Rectal smooth muscle tissue (tissue), 1 donor: Measurements from ENCODE around the gene RAB40A.
A peak's percentile ranks its signal among the peaks of the same experiment; 100 is the strongest.

Experiments
- H3K27ac ChIP-seq: one replicate; pipeline ENCODE4 v1.7.0; 2013; ENCODE audit warnings: low read depth, low read length, inconsistent platforms
- H3K27me3 ChIP-seq: one replicate; pipeline ENCODE4 v1.7.0; 2013; ENCODE audit warnings: low read length; ENCODE audit not compliant: control insufficient read depth, insufficient read depth
- H3K36me3 ChIP-seq: one replicate; pipeline ENCODE4 v1.7.0; 2013; ENCODE audit warnings: low read length; ENCODE audit not compliant: control insufficient read depth, insufficient read depth
- H3K4me1 ChIP-seq: one replicate; pipeline ENCODE4 v1.7.0; 2013; ENCODE audit warnings: low read length; ENCODE audit not compliant: control insufficient read depth, insufficient read depth
- H3K4me3 ChIP-seq: one replicate; pipeline ENCODE4 v1.7.0; 2013; ENCODE audit warnings: low read length
- H3K9ac ChIP-seq: one replicate; pipeline ENCODE4 v1.7.0; 2013; ENCODE audit warnings: low read length

Gene RAB40A, protein sequence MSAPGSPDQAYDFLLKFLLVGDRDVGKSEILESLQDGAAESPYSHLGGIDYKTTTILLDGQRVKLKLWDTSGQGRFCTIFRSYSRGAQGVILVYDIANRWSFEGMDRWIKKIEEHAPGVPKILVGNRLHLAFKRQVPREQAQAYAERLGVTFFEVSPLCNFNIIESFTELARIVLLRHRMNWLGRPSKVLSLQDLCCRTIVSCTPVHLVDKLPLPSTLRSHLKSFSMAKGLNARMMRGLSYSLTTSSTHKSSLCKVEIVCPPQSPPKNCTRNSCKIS

DNA sequence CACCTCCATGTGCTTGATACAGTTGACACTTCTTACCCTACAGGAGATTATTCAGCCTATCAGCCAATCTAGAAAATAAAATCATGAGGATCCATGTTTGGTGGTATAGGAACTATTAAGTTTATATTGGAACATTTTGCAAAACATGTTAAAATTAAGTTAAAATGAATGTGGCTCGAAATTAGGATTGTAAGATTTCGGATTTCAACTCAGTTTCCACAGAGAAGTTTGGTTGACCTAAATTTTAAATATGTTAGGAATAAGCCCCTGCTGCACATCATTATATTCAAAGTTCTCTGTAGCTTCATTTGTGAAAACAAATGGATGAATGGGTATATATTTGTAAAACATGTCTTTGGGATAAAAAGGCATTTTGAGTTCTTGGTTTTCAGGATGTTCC is at the start of gene RAB40A:
Gene RAB40A (minus strand): TSS at position 101 of the 400 bp plus-strand sequence. CDS start 18,733 bp downstream, outside the sequence.
- Histone ChIP-seq H3K27ac (no peak within 1 kb of the TSS), H3K27me3 (no peaks in the 10 kb centered on the region), H3K4me1 (no peaks in the 10 kb centered on the region)

DNA sequence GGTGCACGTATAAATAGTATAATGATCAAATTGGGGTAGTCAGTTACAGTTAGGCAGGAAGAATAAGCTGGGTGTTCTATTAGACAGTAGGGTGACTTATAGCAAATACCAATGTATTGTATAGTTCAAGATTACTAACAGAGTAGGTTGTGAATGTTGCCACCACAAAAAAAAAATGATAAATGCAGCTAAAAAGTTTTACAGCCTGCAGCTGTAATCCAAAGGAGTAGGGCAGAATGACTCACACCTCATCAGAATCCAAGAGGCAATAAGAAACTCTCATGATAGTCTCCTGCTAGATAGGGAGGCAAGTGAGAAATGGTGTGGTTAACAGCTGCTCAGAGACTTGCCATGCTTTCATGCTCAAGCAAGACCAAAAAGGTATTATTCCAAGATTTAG is 46.5 kb upstream of the RAB40A start:
- no peak overlapping the region for H3K4me3 ChIP-seq
- H3K9ac ChIP-seq, result no peak overlapping the region
- H3K27me3 ChIP-seq, result no peaks in the 10 kb centered on the region
- H3K36me3 ChIP-seq, result no peaks in the 10 kb centered on the region
- no peaks in the 10 kb centered on the region for H3K4me1 ChIP-seq
- no peak overlapping the region for H3K27ac ChIP-seq

More for the DNA sequence above, at the start of gene RAB40A:
- H3K4me3 ChIP-seq, result no peak within 1 kb of the TSS
- no peak within 1 kb of the TSS for H3K9ac ChIP-seq
- H3K36me3 ChIP-seq, result no peaks in the 10 kb centered on the region

DNA sequence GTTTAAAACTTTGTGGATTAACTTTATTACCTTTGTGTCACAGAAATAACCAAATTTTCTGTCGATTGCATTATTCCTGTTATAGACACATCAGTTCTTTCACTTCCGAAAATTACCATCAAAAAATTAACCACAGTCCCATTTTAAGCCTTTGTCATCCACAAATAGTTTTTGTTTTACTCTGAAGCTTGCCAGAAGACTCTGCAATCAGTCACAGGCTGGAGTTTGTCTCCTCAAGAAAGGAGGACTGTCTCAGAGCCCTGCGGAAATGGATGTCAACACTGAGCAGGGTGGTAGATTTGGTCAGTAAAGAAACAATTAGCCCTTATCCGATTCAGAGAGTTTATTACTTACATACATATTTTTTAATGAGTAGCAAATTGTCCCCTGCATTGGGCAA is 45.9 kb upstream of the RAB40A start:
- no peaks in the 10 kb centered on the region for H3K27me3 ChIP-seq
- H3K4me1 ChIP-seq, result no peaks in the 10 kb centered on the region
- no peak overlapping the region for H3K4me3 ChIP-seq
- no peaks in the 10 kb centered on the region for H3K36me3 ChIP-seq
- H3K9ac ChIP-seq, result no peak overlapping the region
- no peak overlapping the region for H3K27ac ChIP-seq

DNA sequence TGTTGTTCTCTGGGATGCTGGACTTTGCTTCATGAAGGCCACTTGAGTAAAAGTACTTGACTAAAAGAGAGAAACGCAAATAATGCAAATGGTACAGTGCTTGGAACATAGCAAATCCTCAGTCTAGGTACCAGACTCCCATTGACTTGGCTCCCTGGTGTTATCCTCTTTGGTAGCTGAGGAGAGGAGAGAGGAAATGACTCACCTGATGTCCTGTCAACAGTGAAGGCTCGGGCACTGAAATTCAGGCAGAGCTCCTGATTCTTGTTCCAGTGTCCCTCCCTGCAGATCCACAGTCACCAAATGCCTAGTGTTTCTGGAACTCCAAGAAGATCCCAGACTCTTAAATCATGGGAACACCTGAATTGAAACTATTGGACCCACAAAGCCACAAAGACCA is 43.5 kb upstream of the RAB40A start:
- Histone ChIP-seq H3K27ac (no peak overlapping the region), H3K27me3 (no peaks in the 10 kb centered on the region), H3K36me3 (no peaks in the 10 kb centered on the region), H3K4me1 (no peaks in the 10 kb centered on the region), H3K9ac (no peak overlapping the region), H3K4me3 (no peak overlapping the region)

DNA sequence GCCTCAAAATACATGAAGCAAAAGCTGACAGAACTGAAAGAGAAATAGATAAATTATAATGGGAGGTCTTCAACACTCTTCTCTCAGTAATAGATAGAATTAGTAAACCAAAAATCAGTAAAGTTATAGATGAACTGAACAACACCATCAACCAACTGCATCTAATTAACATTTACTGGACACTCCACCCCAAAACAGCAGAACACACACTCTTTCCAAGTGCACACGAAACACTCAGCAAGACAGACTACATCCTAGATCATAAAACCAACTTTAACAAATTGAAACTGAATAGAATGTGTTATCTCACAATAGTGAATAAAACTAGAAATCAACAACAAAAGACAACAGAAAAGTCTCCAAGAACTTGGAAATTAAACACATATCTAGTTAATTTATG is 41.0 kb upstream of the RAB40A start:
- H3K4me1 ChIP-seq, result no peaks in the 10 kb centered on the region
- no peaks in the 10 kb centered on the region for H3K36me3 ChIP-seq
- no peak overlapping the region for H3K9ac ChIP-seq
- no peaks in the 10 kb centered on the region for H3K27me3 ChIP-seq
- no peak overlapping the region for H3K27ac ChIP-seq
- no peak overlapping the region for H3K4me3 ChIP-seq

DNA sequence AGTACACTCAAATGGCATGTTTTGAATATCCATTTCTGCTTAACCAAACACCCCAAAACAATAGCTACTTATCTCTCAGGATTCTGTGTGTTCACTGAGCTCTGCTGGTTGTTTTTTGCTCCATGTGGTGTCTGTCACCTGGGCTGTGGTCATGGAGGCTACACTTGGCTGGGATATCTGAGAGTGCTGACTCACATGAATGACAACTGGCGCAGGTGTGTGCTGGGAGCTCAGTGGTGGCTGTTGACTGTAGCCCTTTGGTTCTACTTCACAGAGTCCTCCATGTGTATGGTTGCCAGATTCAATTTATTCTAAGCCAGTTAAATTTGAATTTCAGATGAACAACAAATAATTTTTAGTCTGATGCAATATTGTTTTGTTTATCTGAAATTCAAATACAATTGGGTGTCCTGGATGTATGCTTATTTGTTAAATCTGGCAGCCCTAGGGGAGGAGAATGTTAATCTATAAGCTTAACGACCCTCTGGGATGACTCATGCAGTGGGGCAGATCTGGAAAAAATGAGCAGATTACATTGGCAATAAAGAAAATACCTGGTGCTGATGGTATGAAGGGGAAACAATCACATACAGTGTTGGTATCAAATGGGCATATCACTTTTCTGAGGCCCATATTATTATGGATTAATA is 37.8 kb upstream of the RAB40A start:
- Histone ChIP-seq H3K36me3 (no peaks in the 10 kb centered on the region), H3K27ac (no peak overlapping the region), H3K9ac (no peak overlapping the region), H3K27me3 (no peaks in the 10 kb centered on the region), H3K4me1 (no peaks in the 10 kb centered on the region), H3K4me3 (no peak overlapping the region)

DNA sequence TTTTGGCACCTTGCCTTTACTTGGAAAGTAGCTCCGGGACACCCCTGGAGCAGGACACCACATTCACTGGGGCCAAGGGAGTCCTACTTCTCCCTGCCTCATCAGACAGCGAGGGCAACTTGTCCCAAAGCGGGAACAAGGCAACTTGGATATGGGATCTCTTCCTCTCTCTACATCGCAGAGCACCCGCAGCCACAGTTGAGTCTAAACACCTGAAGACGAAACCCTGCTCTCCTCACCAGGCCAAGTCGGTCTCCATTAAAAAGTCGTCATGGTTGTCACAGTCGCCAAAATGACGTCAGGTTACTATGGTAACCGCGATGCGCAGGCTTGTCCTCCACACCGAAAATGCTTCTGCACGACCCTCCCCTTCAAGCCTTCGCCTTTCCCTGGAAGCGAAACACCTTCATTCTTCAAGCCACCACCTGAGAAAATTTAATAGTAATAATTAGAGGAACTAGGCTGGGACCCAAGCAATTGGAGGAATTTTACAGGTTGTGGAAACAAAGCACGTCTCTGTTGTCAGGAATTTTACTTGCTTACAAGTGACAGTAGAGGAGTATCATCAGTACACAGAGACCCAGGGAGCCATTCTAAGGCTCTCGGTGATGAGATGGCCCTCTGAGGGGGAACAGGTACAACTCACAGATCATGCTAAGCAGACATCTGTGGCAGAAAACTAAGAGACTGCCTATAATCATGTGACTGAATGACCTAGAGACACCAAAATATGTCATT is 35.6 kb upstream of the RAB40A start:
- Histone ChIP-seq H3K4me3 (peak overlapping the region; percentile 49), H3K9ac (no peak overlapping the region), H3K4me1 (no peaks in the 10 kb centered on the region), H3K36me3 (no peaks in the 10 kb centered on the region), H3K27ac (no peak overlapping the region), H3K27me3 (no peaks in the 10 kb centered on the region)

DNA sequence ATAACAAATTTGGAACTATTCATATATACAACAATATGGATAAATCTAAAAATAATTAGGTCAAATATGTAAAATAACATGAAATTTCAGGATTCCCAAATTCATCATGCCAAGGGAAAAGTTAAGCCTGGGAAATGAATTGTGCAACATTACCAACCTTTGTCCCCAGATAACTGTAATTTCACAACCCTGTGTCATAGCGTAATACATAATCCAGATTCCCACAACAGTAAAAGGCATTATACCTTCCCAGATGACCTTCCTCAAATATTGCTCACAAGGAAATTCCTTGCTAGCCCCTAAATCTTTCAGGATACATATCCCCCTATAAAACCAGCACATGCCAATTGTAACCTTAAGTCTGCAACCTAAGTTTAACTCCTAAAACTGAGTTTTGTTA is 32.9 kb upstream of the RAB40A start:
- no peak overlapping the region for H3K4me3 ChIP-seq
- no peak overlapping the region for H3K27ac ChIP-seq
- no peaks in the 10 kb centered on the region for H3K4me1 ChIP-seq
- no peak overlapping the region for H3K9ac ChIP-seq
- no peaks in the 10 kb centered on the region for H3K36me3 ChIP-seq
- no peaks in the 10 kb centered on the region for H3K27me3 ChIP-seq

DNA sequence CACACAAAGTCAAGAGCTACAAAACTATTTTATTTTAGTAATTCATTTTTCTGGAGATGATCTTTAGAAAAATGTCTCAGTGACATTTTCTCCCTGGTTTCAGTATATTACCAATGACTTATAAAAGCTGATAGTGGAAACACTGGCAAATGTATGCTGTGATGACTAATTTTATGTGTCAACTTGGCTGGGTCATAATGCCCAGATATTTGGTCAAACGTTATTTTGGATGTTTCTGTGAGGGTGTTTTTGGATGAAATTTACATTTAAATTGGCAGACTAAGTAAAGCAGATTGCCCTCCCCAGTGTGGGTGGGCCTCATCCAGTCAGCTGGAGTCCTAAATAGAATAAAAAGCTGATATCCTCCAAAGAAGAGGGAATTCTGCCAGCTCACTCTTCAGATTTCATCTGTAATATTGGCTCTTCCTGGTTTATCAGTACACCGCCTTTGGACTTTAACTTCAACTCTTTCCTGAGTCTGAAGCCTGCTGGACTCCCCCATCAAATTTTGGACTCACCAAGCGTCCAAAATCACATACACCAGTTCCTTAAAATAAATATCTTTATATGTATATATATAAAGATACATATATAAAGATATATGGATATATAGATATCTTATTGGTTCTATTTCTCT is 31.2 kb upstream of the RAB40A start:
- Histone ChIP-seq H3K9ac (no peak overlapping the region), H3K4me3 (no peak overlapping the region), H3K36me3 (no peaks in the 10 kb centered on the region), H3K27me3 (no peaks in the 10 kb centered on the region), H3K27ac (no peak overlapping the region), H3K4me1 (no peaks in the 10 kb centered on the region)

DNA sequence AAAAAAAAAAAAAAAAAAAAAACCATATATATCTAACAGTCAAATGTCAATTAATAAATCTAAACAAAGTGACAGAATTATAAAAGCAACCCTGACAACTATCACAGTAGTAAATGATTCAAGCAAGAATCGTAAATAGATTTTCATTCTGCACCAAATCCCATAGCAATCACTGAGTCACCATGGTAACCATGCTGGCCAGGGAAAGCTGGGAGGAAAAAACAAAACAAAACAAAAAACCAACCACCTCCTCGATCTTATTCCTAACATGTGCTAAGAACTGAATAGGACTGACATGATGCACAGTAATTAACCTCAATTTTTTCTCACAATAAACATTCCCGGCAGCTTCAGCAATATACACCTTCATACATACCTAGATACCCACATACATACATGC is 30.6 kb upstream of the RAB40A start:
- Histone ChIP-seq H3K9ac (no peak overlapping the region), H3K4me3 (no peak overlapping the region), H3K36me3 (no peaks in the 10 kb centered on the region), H3K27ac (no peak overlapping the region), H3K4me1 (no peaks in the 10 kb centered on the region), H3K27me3 (no peaks in the 10 kb centered on the region)

DNA sequence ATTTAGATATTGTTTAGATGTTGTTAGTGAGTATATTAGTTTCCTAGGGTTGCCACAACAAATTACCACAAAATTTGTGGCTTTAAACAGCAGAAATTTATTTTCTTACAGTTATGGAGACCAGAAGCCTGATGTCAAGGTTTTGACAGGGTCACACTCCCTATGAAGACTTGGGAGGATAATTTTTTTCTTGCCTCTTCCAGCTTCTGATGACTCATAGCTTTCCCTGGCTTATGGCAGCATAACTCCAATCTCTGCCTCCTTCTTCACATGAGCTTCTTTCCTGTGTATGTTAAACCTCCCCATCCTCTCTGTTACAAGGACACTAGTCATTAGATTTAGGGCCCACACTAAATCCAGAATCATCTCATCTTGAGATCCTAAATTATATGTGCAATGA is 20.9 kb upstream of the RAB40A start:
- Histone ChIP-seq H3K27me3 (peaks cover 2% of the 10 kb centered on the region), H3K27ac (no peak overlapping the region), H3K4me3 (no peak overlapping the region), H3K4me1 (no peaks in the 10 kb centered on the region), H3K36me3 (no peaks in the 10 kb centered on the region), H3K9ac (no peak overlapping the region)

DNA sequence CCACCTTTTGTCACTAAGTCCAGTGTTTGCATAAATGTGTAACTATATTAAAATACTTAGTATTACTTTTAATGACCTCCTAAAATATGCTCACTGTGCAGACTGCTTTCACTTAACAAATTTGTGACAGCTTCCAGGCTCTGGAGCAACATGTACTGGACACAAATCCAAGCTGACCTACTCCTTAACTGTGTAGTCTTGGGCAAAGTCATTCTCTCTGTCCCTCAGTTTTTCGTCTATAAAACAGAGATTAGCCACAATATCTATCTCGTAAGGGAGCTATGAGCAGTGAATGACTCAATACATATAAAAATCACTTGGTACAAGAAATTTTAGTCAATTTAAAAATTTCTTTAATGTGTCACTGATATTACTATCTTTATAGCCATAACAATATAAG is 20.4 kb upstream of the RAB40A start:
- no peak overlapping the region for H3K27ac ChIP-seq
- H3K4me1 ChIP-seq, result no peaks in the 10 kb centered on the region
- no peaks in the 10 kb centered on the region for H3K36me3 ChIP-seq
- H3K27me3 ChIP-seq, result peaks cover 2% of the 10 kb centered on the region
- no peak overlapping the region for H3K9ac ChIP-seq
- no peak overlapping the region for H3K4me3 ChIP-seq
